Tibial nerve (tissue), 4 donors: ENCODE measurements around the gene FAM181A.

Experiments
- EP300 ChIP-seq, 2 donors: sonication (generic); formaldehyde crosslinking; IDR thresholded peaks; one replicate each; pipeline ENCODE4 v1.6.1; 2017; ENCODE audit warnings: antibody characterized with exemption in 2 of 2, mild to moderate bottlenecking in 1 of 2
- POLR2A ChIP-seq, 2 donors: fragments of 450-650 bp; IDR thresholded peaks; one replicate each; pipeline ENCODE4 v1.6.1; 2017; ENCODE audit warnings: antibody characterized with exemption in 2 of 2, mild to moderate bottlenecking in 2 of 2, moderate library complexity in 2 of 2
- TF ChIP-seq, protein P1 (sequence below), 5 experiments: fragments of 200-600 bp in 3 of 5; fragments of 450-650 bp in 2 of 5; sonication (generic) in 3 of 5; IDR thresholded peaks; one replicate each; pipeline ENCODE4 v1.5.1; 2016 to 2019; ENCODE audit warnings: antibody characterized with exemption in 5 of 5, mild to moderate bottlenecking in 3 of 5, moderate library complexity in 2 of 5

DNA sequence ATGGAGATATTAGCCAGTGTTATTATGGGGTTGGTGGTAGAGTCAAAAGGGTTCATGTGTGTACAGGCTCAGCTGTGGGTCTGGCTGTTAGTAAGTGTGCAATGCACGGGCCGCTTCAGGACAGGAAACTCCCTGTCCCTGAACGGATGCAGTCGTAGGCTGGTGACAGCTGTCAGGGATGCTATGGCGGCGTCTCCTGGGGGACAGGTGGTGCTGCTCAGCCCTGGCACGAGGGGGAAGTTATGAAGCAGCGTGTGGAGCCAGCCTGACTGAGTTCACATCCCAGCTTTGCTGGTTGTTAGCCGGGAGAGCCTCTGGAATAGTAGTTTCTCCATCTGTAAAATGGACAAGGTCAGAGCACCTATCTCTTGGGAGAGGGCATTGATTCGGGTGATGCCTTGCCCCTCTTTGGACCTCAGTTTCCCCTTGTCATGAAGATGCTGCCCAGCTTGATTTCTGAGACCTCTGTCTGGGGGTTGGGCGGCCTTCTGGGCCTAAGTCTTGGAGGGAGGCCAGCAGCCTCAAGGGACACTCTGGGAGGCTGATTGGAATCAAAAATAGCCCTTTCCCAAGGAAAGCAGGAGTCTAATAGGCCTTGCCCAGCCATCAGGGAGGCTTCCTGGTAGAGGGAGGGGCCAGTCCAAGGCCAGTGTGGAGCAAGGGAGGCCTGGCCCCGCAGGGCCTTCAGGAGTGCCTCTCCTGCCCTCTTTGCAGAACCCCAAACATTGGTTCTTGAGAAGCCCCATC is 42.1 kb downstream of the FAM181A start:
- TF ChIP-seq, protein P1, sequence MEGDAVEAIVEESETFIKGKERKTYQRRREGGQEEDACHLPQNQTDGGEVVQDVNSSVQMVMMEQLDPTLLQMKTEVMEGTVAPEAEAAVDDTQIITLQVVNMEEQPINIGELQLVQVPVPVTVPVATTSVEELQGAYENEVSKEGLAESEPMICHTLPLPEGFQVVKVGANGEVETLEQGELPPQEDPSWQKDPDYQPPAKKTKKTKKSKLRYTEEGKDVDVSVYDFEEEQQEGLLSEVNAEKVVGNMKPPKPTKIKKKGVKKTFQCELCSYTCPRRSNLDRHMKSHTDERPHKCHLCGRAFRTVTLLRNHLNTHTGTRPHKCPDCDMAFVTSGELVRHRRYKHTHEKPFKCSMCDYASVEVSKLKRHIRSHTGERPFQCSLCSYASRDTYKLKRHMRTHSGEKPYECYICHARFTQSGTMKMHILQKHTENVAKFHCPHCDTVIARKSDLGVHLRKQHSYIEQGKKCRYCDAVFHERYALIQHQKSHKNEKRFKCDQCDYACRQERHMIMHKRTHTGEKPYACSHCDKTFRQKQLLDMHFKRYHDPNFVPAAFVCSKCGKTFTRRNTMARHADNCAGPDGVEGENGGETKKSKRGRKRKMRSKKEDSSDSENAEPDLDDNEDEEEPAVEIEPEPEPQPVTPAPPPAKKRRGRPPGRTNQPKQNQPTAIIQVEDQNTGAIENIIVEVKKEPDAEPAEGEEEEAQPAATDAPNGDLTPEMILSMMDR (IDR thresholded peaks at IDR 0.05) = no peak
- TF ChIP-seq POLR2A (IDR thresholded peaks at IDR 0.05) (no peak), EP300 (IDR thresholded peaks at IDR 0.05) (no peak)
